Activated naive CD4-positive, alpha-beta T cell treated with anti-CD3 and anti-CD28 coated beads, Interleukin-2, amount 50 U/mL, for 24 hours (primary cell): ENCODE data around the gene LEF1.
A peak's percentile ranks its signal among the peaks of the same experiment; 100 is the strongest.

Source experiments
- H3K27ac Mint-ChIP-seq: one replicate; pipeline ENCODE4 v1.8.0; 2021; ENCODE audit warnings: mild to moderate bottlenecking, mixed read lengths
- H3K27me3 Mint-ChIP-seq: one replicate; pipeline ENCODE4 v1.8.0; 2021; ENCODE audit warnings: mixed read lengths
- H3K36me3 Mint-ChIP-seq: one replicate; pipeline ENCODE4 v1.8.0; 2021; ENCODE audit warnings: mixed read lengths
- H3K4me1 Mint-ChIP-seq: one replicate; pipeline ENCODE4 v1.8.0; 2021; ENCODE audit warnings: mixed read lengths
- H3K4me3 Mint-ChIP-seq: one replicate; pipeline ENCODE4 v1.8.0; 2021; ENCODE audit warnings: mild to moderate bottlenecking, mixed read lengths
- H3K9me3 Mint-ChIP-seq: one replicate; pipeline ENCODE4 v1.8.0; 2021; ENCODE audit warnings: mixed read lengths

LEF1 gene

GRCh38 chr4:108144451-108144850, 24.3 kb downstream of the LEF1 start:
- H3K36me3 Mint-ChIP-seq = peaks cover 19% of the 10 kb centered on the region
- peaks cover 96% of the 10 kb centered on the region for H3K4me1 Mint-ChIP-seq
- H3K4me3 Mint-ChIP-seq = peak overlapping the region; percentile 85
- H3K9me3 Mint-ChIP-seq = no peaks in the 10 kb centered on the region
- H3K27me3 Mint-ChIP-seq = no peaks in the 10 kb centered on the region
- H3K27ac Mint-ChIP-seq = peak overlapping the region; percentile 94

- Mint-ChIP-seq H3K4me3 (peak overlapping the region; percentile 85), H3K27ac (peak overlapping the region; percentile 94), H3K4me1 (peaks cover 100% of the 10 kb centered on the region), H3K36me3 (peaks cover 25% of the 10 kb centered on the region), H3K27me3 (no peaks in the 10 kb centered on the region), H3K9me3 (no peaks in the 10 kb centered on the region)
Measured at GRCh38 chr4:108143515-108143914, 25.2 kb downstream of the LEF1 start.

- peaks cover 100% of the 10 kb centered on the region for H3K4me1 Mint-ChIP-seq
- H3K27me3 Mint-ChIP-seq = no peaks in the 10 kb centered on the region
- H3K36me3 Mint-ChIP-seq = peaks cover 25% of the 10 kb centered on the region
- H3K27ac Mint-ChIP-seq = peak overlapping the region; percentile 94
- no peaks in the 10 kb centered on the region for H3K9me3 Mint-ChIP-seq
- peak overlapping the region; percentile 85 for H3K4me3 Mint-ChIP-seq
Measured at GRCh38 chr4:108142870-108143269, 25.9 kb downstream of the LEF1 start.

- Mint-ChIP-seq H3K9me3 (no peaks in the 10 kb centered on the region), H3K27me3 (no peaks in the 10 kb centered on the region), H3K36me3 (peaks cover 25% of the 10 kb centered on the region), H3K4me3 (peak overlapping the region; percentile 92), H3K27ac (peak overlapping the region; percentile 100), H3K4me1 (peaks cover 96% of the 10 kb centered on the region)
Measured at GRCh38 chr4:108141213-108141950, 27.4 kb downstream of the LEF1 start.

GRCh38 chr4:108140328-108140727, 28.4 kb downstream of the LEF1 start:
- H3K4me3 Mint-ChIP-seq = peak overlapping the region; percentile 92
- peaks cover 96% of the 10 kb centered on the region for H3K4me1 Mint-ChIP-seq
- H3K27me3 Mint-ChIP-seq = no peaks in the 10 kb centered on the region
- peaks cover 21% of the 10 kb centered on the region for H3K36me3 Mint-ChIP-seq
- H3K9me3 Mint-ChIP-seq = no peaks in the 10 kb centered on the region
- H3K27ac Mint-ChIP-seq = peak overlapping the region; percentile 100

GRCh38 chr4:108139089-108139488, 29.6 kb downstream of the LEF1 start:
- Mint-ChIP-seq H3K9me3 (no peaks in the 10 kb centered on the region), H3K36me3 (peaks cover 26% of the 10 kb centered on the region), H3K4me1 (peaks cover 96% of the 10 kb centered on the region), H3K27ac (peak overlapping the region; percentile 100), H3K27me3 (no peaks in the 10 kb centered on the region), H3K4me3 (peak overlapping the region; percentile 92)

GRCh38 chr4:108135549-108136209, 33.1 kb downstream of the LEF1 start:
- peak overlapping the region; percentile 69 for H3K4me3 Mint-ChIP-seq
- H3K27ac Mint-ChIP-seq = peak overlapping the region; percentile 96

GRCh38 chr4:108130955-108131354, 37.8 kb downstream of the LEF1 start:
- peaks cover 95% of the 10 kb centered on the region for H3K4me1 Mint-ChIP-seq
- peaks cover 29% of the 10 kb centered on the region for H3K36me3 Mint-ChIP-seq
- H3K9me3 Mint-ChIP-seq = no peaks in the 10 kb centered on the region
- peak overlapping the region; percentile 12 for H3K4me3 Mint-ChIP-seq
- peak overlapping the region; percentile 82 for H3K27ac Mint-ChIP-seq
- no peaks in the 10 kb centered on the region for H3K27me3 Mint-ChIP-seq

More at GRCh38 chr4:108135549-108136209, 33.1 kb downstream of the LEF1 start:
- Mint-ChIP-seq H3K9me3 (no peaks in the 10 kb centered on the region), H3K36me3 (peaks cover 18% of the 10 kb centered on the region), H3K27me3 (no peaks in the 10 kb centered on the region), H3K4me1 (peaks cover 93% of the 10 kb centered on the region)

- peaks cover 27% of the 10 kb centered on the region for H3K36me3 Mint-ChIP-seq
Measured at GRCh38 chr4:108129196-108129595, 39.5 kb downstream of the LEF1 start.

GRCh38 chr4:108126806-108127205, 41.9 kb downstream of the LEF1 start:
- no peaks in the 10 kb centered on the region for H3K27me3 Mint-ChIP-seq
- H3K36me3 Mint-ChIP-seq = peaks cover 30% of the 10 kb centered on the region
- no peaks in the 10 kb centered on the region for H3K9me3 Mint-ChIP-seq
- peak overlapping the region; percentile 52 for H3K4me3 Mint-ChIP-seq
- H3K27ac Mint-ChIP-seq = peak overlapping the region; percentile 82
- H3K4me1 Mint-ChIP-seq = peaks cover 91% of the 10 kb centered on the region

More at GRCh38 chr4:108129196-108129595, 39.5 kb downstream of the LEF1 start:
- no peaks in the 10 kb centered on the region for H3K27me3 Mint-ChIP-seq
- H3K4me1 Mint-ChIP-seq = peaks cover 93% of the 10 kb centered on the region
- H3K9me3 Mint-ChIP-seq = no peaks in the 10 kb centered on the region
- peak overlapping the region; percentile 82 for H3K27ac Mint-ChIP-seq
- peak overlapping the region; percentile 65 for H3K4me3 Mint-ChIP-seq

- Mint-ChIP-seq H3K4me1 (peaks cover 91% of the 10 kb centered on the region), H3K27ac (peak overlapping the region; percentile 71), H3K4me3 (peak overlapping the region; percentile 23)
Measured at GRCh38 chr4:108120789-108121188, 47.9 kb downstream of the LEF1 start.

GRCh38 chr4:108119199-108119800, 49.4 kb downstream of the LEF1 start:
- no peaks in the 10 kb centered on the region for H3K27me3 Mint-ChIP-seq
- peak overlapping the region; percentile 89 for H3K27ac Mint-ChIP-seq
- peaks cover 23% of the 10 kb centered on the region for H3K36me3 Mint-ChIP-seq
- peak overlapping the region; percentile 79 for H3K4me3 Mint-ChIP-seq
- no peaks in the 10 kb centered on the region for H3K9me3 Mint-ChIP-seq
- H3K4me1 Mint-ChIP-seq = peaks cover 93% of the 10 kb centered on the region

More at GRCh38 chr4:108120789-108121188, 47.9 kb downstream of the LEF1 start:
- H3K27me3 Mint-ChIP-seq = no peaks in the 10 kb centered on the region
- no peaks in the 10 kb centered on the region for H3K9me3 Mint-ChIP-seq
- peaks cover 21% of the 10 kb centered on the region for H3K36me3 Mint-ChIP-seq

GRCh38 chr4:108118505-108118904, 50.2 kb downstream of the LEF1 start:
- Mint-ChIP-seq H3K4me3 (peak overlapping the region; percentile 79), H3K27me3 (no peaks in the 10 kb centered on the region), H3K9me3 (no peaks in the 10 kb centered on the region), H3K4me1 (peaks cover 95% of the 10 kb centered on the region), H3K27ac (peak overlapping the region; percentile 89), H3K36me3 (peaks cover 21% of the 10 kb centered on the region)

- peaks cover 19% of the 10 kb centered on the region for H3K36me3 Mint-ChIP-seq
- H3K27ac Mint-ChIP-seq = peak overlapping the region; percentile 89
Measured at GRCh38 chr4:108117418-108118182, 51.1 kb downstream of the LEF1 start.

More at GRCh38 chr4:108117418-108118182, 51.1 kb downstream of the LEF1 start:
- Mint-ChIP-seq H3K4me1 (peaks cover 96% of the 10 kb centered on the region), H3K9me3 (no peaks in the 10 kb centered on the region), H3K4me3 (peak overlapping the region; percentile 79), H3K27me3 (no peaks in the 10 kb centered on the region)
